ENCODE results near the gene TRABD2A.

DNA sequence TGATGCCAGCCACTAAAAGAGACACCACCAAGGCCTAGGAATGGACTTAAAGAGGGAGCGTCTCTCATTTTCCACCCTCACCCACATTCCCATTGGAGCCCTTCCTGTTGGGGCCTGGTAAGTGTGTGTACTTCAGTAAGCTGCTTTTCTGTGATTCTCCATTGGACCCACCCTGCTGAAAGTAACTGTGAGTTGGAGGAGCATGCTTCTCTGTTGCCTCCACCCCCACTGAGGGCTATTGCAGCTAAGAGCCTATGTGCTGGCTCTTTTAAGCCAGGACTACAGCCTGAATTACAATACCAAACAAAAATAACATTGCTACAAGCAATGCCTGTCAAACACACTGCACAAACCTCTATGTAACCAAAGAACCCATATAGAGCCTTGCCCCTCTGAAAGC lies 81.1 kb downstream of the TRABD2A start:
- no peak for TF ChIP-seq POLR2A (IDR thresholded peaks at IDR 0.05)
- TF ChIP-seq, protein P1, sequence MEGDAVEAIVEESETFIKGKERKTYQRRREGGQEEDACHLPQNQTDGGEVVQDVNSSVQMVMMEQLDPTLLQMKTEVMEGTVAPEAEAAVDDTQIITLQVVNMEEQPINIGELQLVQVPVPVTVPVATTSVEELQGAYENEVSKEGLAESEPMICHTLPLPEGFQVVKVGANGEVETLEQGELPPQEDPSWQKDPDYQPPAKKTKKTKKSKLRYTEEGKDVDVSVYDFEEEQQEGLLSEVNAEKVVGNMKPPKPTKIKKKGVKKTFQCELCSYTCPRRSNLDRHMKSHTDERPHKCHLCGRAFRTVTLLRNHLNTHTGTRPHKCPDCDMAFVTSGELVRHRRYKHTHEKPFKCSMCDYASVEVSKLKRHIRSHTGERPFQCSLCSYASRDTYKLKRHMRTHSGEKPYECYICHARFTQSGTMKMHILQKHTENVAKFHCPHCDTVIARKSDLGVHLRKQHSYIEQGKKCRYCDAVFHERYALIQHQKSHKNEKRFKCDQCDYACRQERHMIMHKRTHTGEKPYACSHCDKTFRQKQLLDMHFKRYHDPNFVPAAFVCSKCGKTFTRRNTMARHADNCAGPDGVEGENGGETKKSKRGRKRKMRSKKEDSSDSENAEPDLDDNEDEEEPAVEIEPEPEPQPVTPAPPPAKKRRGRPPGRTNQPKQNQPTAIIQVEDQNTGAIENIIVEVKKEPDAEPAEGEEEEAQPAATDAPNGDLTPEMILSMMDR (IDR thresholded peaks at IDR 0.05) = no peak
